GM15510 (cell line): Measurements from ENCODE around the gene KNSTRN.

Experiments used
- POLR2A ChIP-seq: IDR thresholded peaks from 3 replicates; pipeline ENCODE4 v1.6.1; 2011; ENCODE audit warnings: borderline replicate concordance; ENCODE audit not compliant: insufficient read length; ENCODE audit errors: extremely low read depth

KNSTRN gene

DNA sequence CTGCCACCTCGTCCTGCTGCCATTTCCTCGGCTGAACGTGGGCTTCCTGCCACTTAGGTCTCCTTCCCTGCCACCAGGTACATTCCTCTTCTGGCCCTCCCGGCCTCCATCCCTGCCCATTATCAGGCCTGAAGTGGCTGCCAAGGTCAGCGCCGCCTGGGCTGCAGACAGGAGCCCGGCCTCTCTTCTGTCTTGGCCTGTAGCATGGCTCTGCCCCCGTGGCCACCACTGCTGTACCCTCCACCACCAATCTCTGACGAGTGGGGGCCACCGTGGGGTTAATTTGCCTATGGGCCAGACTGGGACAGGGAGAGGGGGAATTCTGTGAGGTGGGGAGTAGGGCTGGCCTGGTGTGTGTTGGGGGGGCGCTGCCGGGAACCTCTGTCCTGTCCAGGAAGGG is 56.2 kb downstream of the KNSTRN start:
- TF ChIP-seq POLR2A: no peak

DNA sequence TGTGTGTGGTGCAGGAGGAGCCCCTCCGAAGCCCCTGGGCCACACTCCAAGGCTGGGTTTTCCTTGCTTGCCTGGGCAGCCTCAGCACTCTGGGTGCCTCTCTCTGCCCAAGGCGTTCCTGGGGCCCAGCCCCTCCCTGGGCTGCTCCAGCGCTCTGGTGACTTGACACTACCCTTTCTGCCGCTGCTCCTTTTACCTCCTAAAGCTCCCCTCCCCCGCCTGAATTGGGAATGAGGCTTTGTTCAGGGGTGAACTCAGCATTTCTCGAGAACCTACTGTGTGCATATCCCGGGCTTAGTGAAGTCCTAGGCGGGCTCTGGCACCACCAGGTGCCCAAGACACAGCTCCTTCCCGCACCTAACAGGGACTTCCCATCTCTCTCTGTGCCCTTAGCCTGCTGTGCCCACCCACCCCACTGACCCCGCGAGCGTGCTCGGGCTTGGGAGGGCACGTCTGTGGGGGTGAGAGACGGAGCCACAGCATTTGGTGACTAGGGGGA is 57.0 kb downstream of the KNSTRN start:
- no peak for TF ChIP-seq POLR2A

DNA sequence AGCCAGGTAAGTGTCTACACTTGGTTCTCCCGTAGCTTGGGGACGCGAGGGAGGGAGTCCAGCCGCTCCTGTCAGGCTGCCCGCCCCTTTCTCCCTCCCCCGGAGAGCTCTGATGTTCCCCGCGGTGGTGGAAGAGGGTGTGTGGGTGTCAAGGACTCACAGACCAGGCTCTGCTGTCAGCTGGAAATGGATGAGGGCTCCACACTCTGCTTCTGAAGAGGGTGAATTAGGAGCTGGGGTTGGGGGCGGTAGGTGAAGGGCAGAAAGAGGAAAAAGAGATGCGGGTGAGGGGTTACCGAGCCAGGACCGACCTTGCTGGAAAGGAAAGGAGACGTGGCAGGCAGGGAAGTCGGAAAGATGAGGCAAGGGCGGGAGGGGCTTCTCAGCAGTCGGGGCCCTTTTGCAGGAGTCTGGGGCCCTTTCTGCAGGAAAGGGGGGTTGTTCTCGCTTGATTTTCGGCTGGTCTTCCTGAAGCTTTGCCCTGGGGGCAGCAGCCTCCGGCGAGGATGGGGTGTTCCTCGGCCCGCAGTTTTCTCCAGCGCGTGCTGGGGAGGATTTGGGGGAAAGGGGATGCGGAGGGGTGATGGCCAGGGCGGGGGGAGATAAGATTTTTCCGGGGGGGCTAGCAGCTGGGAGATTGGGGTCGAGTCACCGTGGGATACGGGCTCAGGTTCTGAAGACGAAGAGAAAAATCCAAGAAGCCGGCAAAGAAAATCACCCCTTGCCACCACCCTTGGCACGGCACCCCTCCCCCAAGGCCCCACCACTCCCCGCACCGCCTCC is 57.6 kb downstream of the KNSTRN start:
- TF ChIP-seq POLR2A: no peak

DNA sequence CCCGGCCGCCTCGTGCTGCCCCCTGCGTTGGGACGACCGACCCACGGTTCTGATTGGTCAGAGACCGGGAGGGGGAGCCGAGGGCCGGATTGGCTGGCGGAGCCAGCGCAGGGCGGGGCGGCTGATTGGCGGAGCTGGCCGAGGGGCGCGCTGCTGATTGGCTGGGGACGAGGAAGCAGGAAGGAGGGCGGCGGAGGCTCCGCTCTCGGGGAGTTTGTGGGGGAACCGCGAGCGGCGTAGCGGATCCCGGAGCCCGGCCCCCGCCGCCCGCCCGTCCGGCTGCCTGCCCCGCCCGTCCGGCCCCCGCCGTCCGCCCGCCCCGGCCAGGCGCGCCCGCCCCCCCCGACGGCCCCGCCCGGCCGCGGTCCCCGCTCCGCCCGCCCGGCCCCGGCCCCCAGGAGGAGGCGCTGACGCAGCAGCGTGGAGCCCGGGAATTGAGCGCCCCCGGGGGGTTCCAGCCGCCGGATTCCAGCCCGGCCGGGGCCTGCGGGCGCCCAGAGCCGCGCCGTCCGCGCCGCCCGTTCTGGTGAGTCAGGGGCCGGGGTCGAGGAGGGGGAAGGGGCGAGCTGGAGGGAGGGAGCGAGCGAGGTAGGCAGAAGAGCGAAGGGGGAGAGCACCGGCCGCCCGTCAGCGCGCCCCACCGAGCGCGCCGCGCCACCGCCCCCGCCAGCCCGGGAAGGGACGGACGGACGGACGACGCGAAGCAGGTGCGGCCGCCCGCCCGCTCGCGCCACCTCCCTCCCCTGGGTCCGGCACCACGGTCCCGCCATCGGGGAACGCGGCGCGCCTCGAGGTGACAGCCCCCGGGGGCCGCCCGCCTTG is 58.4 kb downstream of the KNSTRN start, which contains the start of gene BAHD1:
TSS of gene BAHD1 (plus strand) at position 211 of the 822 bp plus-strand sequence. CDS start 17,512 bp downstream, outside the sequence.
- TF ChIP-seq POLR2A: peak; percentile 53

DNA sequence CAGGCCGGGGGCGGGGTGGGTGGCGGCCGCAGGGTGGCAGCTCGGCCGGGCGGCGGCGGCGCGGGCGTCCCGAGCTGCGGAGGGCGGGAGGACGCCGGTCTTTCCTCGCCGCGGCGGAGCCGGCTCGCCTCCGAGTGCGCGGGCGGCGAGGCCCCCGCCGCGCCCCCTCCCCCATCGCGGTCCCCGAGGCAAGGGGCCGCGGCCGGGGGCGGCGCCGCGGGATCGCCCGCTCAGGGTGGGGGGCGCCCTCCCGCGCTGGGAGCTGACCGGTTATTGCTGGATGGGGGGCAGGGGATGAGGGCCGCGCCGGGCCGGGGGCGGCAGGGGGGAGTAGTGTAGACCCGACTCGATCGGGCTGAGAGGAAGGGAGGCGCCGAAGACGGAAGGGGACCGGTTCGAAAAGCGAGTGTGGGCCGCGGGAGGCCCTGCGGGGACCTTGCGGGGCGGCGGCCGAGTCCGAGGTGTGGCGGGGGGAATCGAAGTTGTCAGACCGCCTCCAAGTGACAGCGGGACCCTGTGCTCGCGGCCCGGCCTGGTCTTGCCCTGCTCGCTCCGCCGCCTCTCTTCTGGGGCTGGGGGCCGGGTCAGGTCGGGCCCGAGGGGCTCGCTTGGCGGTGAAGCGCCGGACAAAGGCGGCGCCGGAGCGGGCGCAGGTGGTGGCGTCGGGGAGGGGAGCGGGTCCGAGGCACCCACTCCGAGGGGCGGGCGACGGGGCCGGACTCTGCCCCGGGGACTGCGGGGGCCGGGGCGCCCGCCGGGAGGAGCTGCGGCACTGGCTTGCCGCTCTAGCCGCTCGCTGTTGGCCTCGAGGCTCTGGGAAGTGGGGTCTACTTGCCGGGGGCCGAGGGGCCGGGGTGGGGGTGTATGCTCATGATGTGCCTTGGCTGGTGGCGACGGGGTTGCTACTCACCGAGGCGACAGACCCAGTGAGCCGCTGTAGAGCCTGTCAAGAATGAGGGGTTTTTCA is 59.3 kb downstream of the KNSTRN start:
- no peak for TF ChIP-seq POLR2A

DNA sequence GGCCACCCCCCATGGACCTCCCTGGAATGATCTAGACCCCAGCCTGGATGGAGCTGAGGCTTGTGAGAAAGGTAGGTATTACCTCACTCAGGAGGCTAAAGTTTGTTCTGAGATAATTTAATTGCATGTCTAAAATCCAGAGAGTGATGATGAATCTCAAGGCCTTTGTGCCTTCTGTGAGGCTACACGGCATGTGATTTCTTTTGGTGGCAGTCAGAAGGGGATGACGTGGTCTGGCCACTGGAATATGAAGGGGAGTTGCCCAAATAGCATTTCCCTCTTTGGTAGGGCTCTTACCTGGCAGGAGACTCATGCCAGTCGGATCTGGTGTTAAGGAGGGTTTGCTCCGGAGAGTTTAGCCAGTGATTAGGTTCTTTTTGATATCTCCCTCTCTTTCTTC is 60.7 kb downstream of the KNSTRN start:
- no peak for TF ChIP-seq POLR2A

DNA sequence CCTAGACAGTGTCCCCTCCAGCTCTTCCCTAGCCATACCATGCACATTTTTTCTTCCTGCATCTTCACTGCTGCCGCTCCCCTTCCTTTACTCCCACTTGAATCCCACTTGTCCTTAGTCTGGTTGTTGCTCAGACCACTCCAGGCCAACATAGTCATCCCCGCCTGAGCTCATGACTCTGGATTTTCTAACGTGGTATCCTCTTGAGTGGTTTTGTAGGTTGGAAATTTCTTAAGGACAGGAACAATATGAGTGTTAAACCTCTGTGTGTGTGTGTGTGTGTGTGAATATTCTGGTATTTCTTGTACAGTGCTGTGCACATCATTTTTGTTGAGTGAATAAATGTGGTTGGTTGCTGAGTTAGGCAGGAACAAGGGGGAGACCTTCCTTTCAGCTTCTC is 61.3 kb downstream of the KNSTRN start:
- TF ChIP-seq POLR2A: no peak
